HFFc6 (cell line): ENCODE data around the gene HSD17B1. TPM values are rescaled to one million over a fixed set of nuclear protein-coding genes. Genes with fewer than 3 reads are reported as not detected.

Experiments used
- DNase-seq: peaks from one replicate; pipeline ENCODE4 v3.0.0-alpha.2; 2018
- H3K27ac Mint-ChIP-seq: 2 replicates; pipeline ENCODE4 v1.8.0; 2020; ENCODE audit warnings: mild to moderate bottlenecking, mixed read lengths
- H3K27me3 Mint-ChIP-seq: 2 replicates; pipeline ENCODE4 v1.8.0; 2021; ENCODE audit warnings: mild to moderate bottlenecking, moderate library complexity, mixed read lengths; ENCODE audit not compliant: insufficient read depth
- H3K36me3 Mint-ChIP-seq: 2 replicates; pipeline ENCODE4 v1.8.0; 2021; ENCODE audit warnings: low read depth, mixed read lengths
- H3K4me1 Mint-ChIP-seq: 2 replicates; pipeline ENCODE4 v1.8.0; 2020; ENCODE audit warnings: low read depth, mixed read lengths
- H3K4me3 Mint-ChIP-seq: 2 replicates; pipeline ENCODE4 v1.8.0; 2020; ENCODE audit warnings: mild to moderate bottlenecking, moderate library complexity, mixed read lengths
- H3K9me3 Mint-ChIP-seq: 2 replicates; pipeline ENCODE4 v1.8.0; 2020; ENCODE audit warnings: mild to moderate bottlenecking, mixed read lengths
- CTCF ChIP-seq: fragments of 200-600 bp; sonication (generic); IDR thresholded peaks from 2 replicates; pipeline ENCODE4 v1.5.0; 2021; ENCODE audit warnings: antibody characterized with exemption, mild to moderate bottlenecking
- total RNA-seq, 6 experiments: library from RNA; stranded (reverse); fragmentation: NEBNext Ultra II Directional; extraction: Animal tissue kit (Norgen Biotek cat#: 25700); gene quantifications; 2 replicates in 1 of 6; 3 replicates in 5 of 6; pipeline ENCODE4 v1.2.3, GENCODE V29; 2021

HSD17B1 gene
- total RNA-seq, 6 experiments from 2014 or later = 0.66 to 1.5 (median 1.1) TPM

- H3K36me3 Mint-ChIP-seq = peaks cover 61% of the 10 kb centered on the region
- peaks cover 63% of the 10 kb centered on the region for H3K4me1 Mint-ChIP-seq
- peaks cover 2% of the 10 kb centered on the region for H3K27me3 Mint-ChIP-seq
- H3K9me3 Mint-ChIP-seq = no peaks in the 10 kb centered on the region
- TF ChIP-seq CTCF = no peak
- H3K4me3 Mint-ChIP-seq = no peak overlapping the region
- no peak overlapping the region for H3K27ac Mint-ChIP-seq
- no peak for DNase-seq
These were observed 21.7 kb downstream of the HSD17B1 start for GRCh38 chr17:42574463-42574862.

DNA sequence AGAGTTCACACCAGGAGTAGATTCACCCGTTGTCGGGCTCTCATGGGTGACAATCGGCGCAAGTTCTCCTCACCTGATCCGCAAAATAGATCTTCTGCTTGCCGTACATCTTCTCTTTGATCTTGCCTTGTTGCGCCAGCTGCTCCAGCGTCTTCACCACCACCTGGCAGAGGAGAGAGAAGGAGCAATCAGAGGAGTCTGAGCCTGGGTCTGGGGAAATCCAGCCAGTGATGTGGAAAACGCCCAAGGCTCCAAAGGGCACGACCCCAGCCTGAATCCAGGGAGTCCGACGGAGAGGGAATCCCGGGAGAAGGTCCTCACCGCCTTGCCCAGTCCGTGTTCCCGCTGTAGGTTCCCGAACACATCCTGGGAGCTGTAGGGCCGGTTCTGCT, 24.4 kb downstream of the HSD17B1 start:
- no peak for DNase-seq
- Mint-ChIP-seq H3K27ac (peak overlapping the region; percentile 91), H3K36me3 (peaks cover 43% of the 10 kb centered on the region), H3K4me3 (peak overlapping the region; percentile 95), H3K9me3 (no peaks in the 10 kb centered on the region), H3K27me3 (no peaks in the 10 kb centered on the region; the same call in none of the 2 replicates), H3K4me1 (peaks cover 54% of the 10 kb centered on the region)
- TF ChIP-seq CTCF = no peak

GRCh38 chr17:42577532-42578281, 25.0 kb downstream of the HSD17B1 start, which contains the start of gene PSMC3IP:
Gene PSMC3IP (minus strand): TSS chr17:42577729. CDS start chr17:42577686, 43 bp downstream.
- peak; percentile 93 for DNase-seq
- peak within 1 kb of the TSS; percentile 91 for H3K27ac Mint-ChIP-seq
- H3K27me3 Mint-ChIP-seq = no peaks in the 10 kb centered on the region; the same call in none of the 2 replicates
- no peaks in the 10 kb centered on the region for H3K9me3 Mint-ChIP-seq
- TF ChIP-seq CTCF = peak; percentile 59; the same call in 1 of the 2 replicates
- peak within 1 kb of the TSS; percentile 95 for H3K4me3 Mint-ChIP-seq
- H3K36me3 Mint-ChIP-seq = peaks cover 42% of the 10 kb centered on the region
- peaks cover 54% of the 10 kb centered on the region for H3K4me1 Mint-ChIP-seq

DNA sequence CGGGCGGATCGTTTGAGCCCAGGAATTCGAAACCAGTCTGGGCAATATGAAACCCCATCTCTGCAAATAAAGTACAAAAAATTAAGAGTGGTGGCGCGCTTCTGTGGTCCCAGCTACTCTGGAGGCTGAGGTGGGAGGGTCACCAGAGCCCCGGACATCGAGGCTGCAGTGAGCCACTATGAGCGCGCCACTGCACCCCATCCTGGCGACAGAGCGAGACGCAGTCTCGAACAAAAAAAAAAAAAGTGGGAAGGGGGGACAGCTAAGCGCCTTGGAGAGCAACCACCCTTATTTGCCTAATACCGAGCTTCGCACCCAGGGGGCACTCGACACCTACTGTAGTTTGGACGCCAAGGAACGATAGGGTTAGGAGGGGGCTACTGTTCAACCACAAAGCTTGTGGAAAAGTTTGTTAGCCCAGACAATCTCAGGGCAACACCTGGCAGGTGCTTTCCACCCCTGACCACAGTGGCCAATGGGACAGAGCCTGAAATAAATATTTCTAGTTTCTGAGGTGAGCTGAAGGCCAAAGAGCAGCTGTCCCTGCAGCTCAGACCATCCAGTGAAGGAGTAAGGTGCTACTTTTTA, 25.7 kb downstream of the HSD17B1 start:
- peak overlapping the region; percentile 91 for H3K27ac Mint-ChIP-seq
- H3K4me3 Mint-ChIP-seq = peak overlapping the region; percentile 95
- peak; percentile 84 for TF ChIP-seq CTCF
- H3K27me3 Mint-ChIP-seq = no peaks in the 10 kb centered on the region; the same call in 1 of the 2 replicates
- DNase-seq = peak; percentile 54
- H3K9me3 Mint-ChIP-seq = no peaks in the 10 kb centered on the region
- peaks cover 49% of the 10 kb centered on the region for H3K4me1 Mint-ChIP-seq
- H3K36me3 Mint-ChIP-seq = peaks cover 36% of the 10 kb centered on the region

DNA sequence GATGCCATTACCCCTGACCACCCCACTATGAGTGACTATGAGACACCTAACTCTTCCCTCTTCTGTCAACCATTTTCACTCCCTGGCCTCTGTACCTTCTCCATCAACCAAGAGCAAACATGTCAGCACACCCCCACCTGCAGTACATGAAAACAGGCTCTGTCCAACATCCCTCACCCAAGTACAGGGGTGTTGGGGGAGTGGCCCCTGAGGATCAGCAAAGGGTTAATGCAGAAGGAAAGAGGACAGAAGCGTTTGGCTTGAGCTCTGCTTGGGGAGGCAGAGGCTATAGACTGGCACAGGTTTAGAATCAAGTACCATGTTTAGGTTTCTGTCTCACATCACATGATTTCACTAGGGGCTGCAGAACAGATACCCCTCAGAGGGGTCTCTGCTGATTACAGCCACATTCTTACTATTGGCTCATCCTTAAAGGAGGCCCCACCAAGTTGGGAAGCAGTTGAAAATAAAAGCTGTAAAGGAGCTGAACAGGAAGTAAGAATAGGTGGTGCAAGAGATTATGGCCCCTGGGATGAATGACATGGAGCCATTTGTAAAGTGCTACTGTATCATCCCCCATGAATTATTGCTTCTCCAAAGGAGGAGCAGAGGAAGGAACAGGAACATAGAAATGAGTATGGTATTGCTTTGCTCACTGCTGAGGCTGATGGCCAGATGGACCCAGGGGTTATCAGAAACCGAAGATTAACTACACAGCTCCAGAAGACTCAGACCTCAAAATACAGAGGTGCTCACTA, 27.2 kb downstream of the HSD17B1 start:
- H3K9me3 Mint-ChIP-seq = no peaks in the 10 kb centered on the region
- TF ChIP-seq CTCF = no peak
- H3K4me3 Mint-ChIP-seq = 0 out of 2 replicates have a peak overlapping the region, but pooled peaks have one; percentile 3
- H3K27me3 Mint-ChIP-seq = no peaks in the 10 kb centered on the region; the same call in 1 of the 2 replicates
- no peak for DNase-seq
- peaks cover 27% of the 10 kb centered on the region for H3K36me3 Mint-ChIP-seq
- peak overlapping the region; percentile 47 for H3K27ac Mint-ChIP-seq
- H3K4me1 Mint-ChIP-seq = peaks cover 38% of the 10 kb centered on the region
